ENCODE measurements around the gene ZNF160. TPM values are rescaled to one million over a fixed set of nuclear protein-coding genes. Genes with fewer than 3 reads are reported as not detected.
A peak's percentile ranks its signal among the peaks of the same experiment; 100 is the strongest.

The ZNF160 gene
- total and polyA plus RNA-seq, 2 experiments from 2014 or later: 16.9 to 48.7 TPM

- Mint-ChIP-seq H3K27me3 (ENCODE audit: insufficient read depth, low read depth, poor library complexity) (peaks cover 26% of the 10 kb centered on the region), H3K4me3 (peak within 1 kb of the TSS; percentile 74), H3K27ac (0 out of 2 replicates have a peak within 1 kb of the TSS, but pooled peaks have one; percentile 48), H3K9me3 (peaks cover 11% of the 10 kb centered on the region), H3K36me3 (ENCODE audit: low read depth) (peaks cover 7% of the 10 kb centered on the region), H3K4me1 (peaks cover 22% of the 10 kb centered on the region)
- Histone ChIP-seq H3K4me1 (ENCODE audit: insufficient read depth) (peaks cover 22% of the 10 kb centered on the region), H3K27ac (ENCODE audit: low read depth) (no peak within 1 kb of the TSS), H2AFZ (peak within 1 kb of the TSS; percentile 93), H3K36me3 (ENCODE audit: insufficient read depth) (no peaks in the 10 kb centered on the region), H3K27me3 (ENCODE audit: insufficient read depth) (peaks cover 10% of the 10 kb centered on the region; the same call in 1 of the 2 replicates), H3F3A (replicated peaks; ENCODE audit: low read depth) (0 out of 2 replicates have a peak, but pooled peaks cover 3% of the 10 kb centered on the region), H3K9me2 (ENCODE audit: insufficient read depth) (0 out of 2 replicates have a peak, but pooled peaks cover 3% of the 10 kb centered on the region), H4K20me1 (replicated peaks; ENCODE audit: insufficient read depth) (peaks cover 7% of the 10 kb centered on the region; the same call in 1 of the 2 replicates), H3K4me2 (peak within 1 kb of the TSS; percentile 98), H3K79me2 (replicated peaks; ENCODE audit: insufficient read depth) (peaks cover 20% of the 10 kb centered on the region), H3K4me3 (peak within 1 kb of the TSS; percentile 81)
- DNase-seq (ENCODE audit: low spot score) (peak; percentile 98), ATAC-seq (peak; percentile 89)
- TF ChIP-seq POLR2AphosphoS5 (IDR thresholded peaks at IDR 0.05; ENCODE audit: low read depth): peak; percentile 79
- TF ChIP-seq ETS1 (IDR thresholded peaks at IDR 0.05): peak; percentile 46; the same call in 1 of the 2 replicates
- TF ChIP-seq ZNF114 (CRISPR knock-in tag; IDR thresholded peaks at IDR 0.05): no peak
Observed at GRCh38 chr19:53132141-53132991, 29.1 kb upstream of the ZNF160 start, which contains the start of gene ZNF415. TSS of gene ZNF415 (minus strand) at chr19:53132910. CDS start at chr19:53122676, 10,234 bp downstream.

GRCh38 chr19:53131727-53132126 lies 28.5 kb upstream of the ZNF160 start:
- H3K9me2 ChIP-seq (ENCODE audit: insufficient read depth): 0 out of 2 replicates have a peak, but pooled peaks cover under 1% of the 10 kb centered on the region
- Mint-ChIP-seq H3K4me3 (peak overlapping the region; percentile 74), H3K9me3 (peaks cover 6% of the 10 kb centered on the region; the same call in 1 of the 3 replicates), H3K36me3 (ENCODE audit: low read depth) (peaks cover 4% of the 10 kb centered on the region; the same call in 1 of the 3 replicates), H3K27ac (no peak overlapping the region), H3K27me3 (ENCODE audit: insufficient read depth, low read depth, poor library complexity) (peaks cover 23% of the 10 kb centered on the region), H3K4me1 (peaks cover 26% of the 10 kb centered on the region)
- ATAC-seq: peak; percentile 45
- peaks cover 20% of the 10 kb centered on the region for H3K79me2 ChIP-seq (replicated peaks; ENCODE audit: insufficient read depth)
- H3K27me3 ChIP-seq (ENCODE audit: insufficient read depth): peaks cover 10% of the 10 kb centered on the region; the same call in 1 of the 2 replicates
- H3K27ac ChIP-seq (ENCODE audit: low read depth): no peak overlapping the region
- TF ChIP-seq EZH2phosphoT487 (IDR thresholded peaks at IDR 0.05; ENCODE audit: unreplicated experiment) (no peak), POLR2AphosphoS5 (IDR thresholded peaks at IDR 0.05; ENCODE audit: low read depth) (no peak), ZNF462 (CRISPR knock-in tag; IDR thresholded peaks at IDR 0.05) (no peak), NANOG (IDR thresholded peaks at IDR 0.05; ENCODE audit: borderline replicate concordance) (no peak), JUNB (IDR thresholded peaks at IDR 0.05; ENCODE audit: unreplicated experiment) (no peak)
- DNase-seq (ENCODE audit: low spot score): peak; percentile 15
- peaks cover 7% of the 10 kb centered on the region; the same call in 1 of the 2 replicates for H4K20me1 ChIP-seq (replicated peaks; ENCODE audit: insufficient read depth)
- peak overlapping the region; percentile 98 for H3K4me2 ChIP-seq
- H3K36me3 ChIP-seq (ENCODE audit: insufficient read depth): no peaks in the 10 kb centered on the region
- H2AFZ ChIP-seq: peak overlapping the region; percentile 93
- H3K4me3 ChIP-seq: peak overlapping the region; percentile 81
- peaks cover 22% of the 10 kb centered on the region for H3K4me1 ChIP-seq (ENCODE audit: insufficient read depth)
- H3F3A ChIP-seq (replicated peaks; ENCODE audit: low read depth): 0 out of 2 replicates have a peak, but pooled peaks cover 3% of the 10 kb centered on the region
